Activated T-helper 2 cell treated with anti-CD3 and anti-CD28 coated beads, Interferon-gamma antibody, Interleukin-2, Interleukin-4, amounts not matched to agents 10 μg/mL and 5 μg/mL and 100 μg/mL, durations not matched to agents 14 hours and 24 hours and 36 hours (primary cell): Measurements from ENCODE around the gene HAUS8. TPM values are rescaled to one million over a fixed set of nuclear protein-coding genes. Genes with fewer than 3 reads are reported as not detected.
A peak's percentile ranks its signal among the peaks of the same experiment; 100 is the strongest.

Experiments
- DNase-seq: peaks from one replicate; pipeline ENCODE4 v3.0.0; 2021; ENCODE audit warnings: low spot score
- H3K27ac Mint-ChIP-seq: one replicate; pipeline ENCODE4 v1.8.0; 2021; ENCODE audit warnings: mixed read lengths
- H3K27me3 Mint-ChIP-seq: one replicate; pipeline ENCODE4 v1.8.0; 2021; ENCODE audit warnings: low read depth, mixed read lengths
- H3K36me3 Mint-ChIP-seq: one replicate; pipeline ENCODE4 v1.8.0; 2021; ENCODE audit warnings: low read depth, mixed read lengths
- H3K4me1 Mint-ChIP-seq: one replicate; pipeline ENCODE4 v1.8.0; 2021; ENCODE audit warnings: low read depth, mixed read lengths
- H3K4me3 Mint-ChIP-seq: one replicate; pipeline ENCODE4 v1.8.0; 2021; ENCODE audit warnings: low read depth, mild to moderate bottlenecking, moderate library complexity, mixed read lengths
- H3K9me3 Mint-ChIP-seq: one replicate; pipeline ENCODE4 v1.8.0; 2021; ENCODE audit warnings: mixed read lengths
- intact Hi-C: fragments of 100-400 bp; cut with micrococcal nuclease; formaldehyde crosslinking; loops from one replicate; pipeline ENCODE4 v1.15.1; 2023
- total RNA-seq: library from RNA; stranded (reverse); gene quantifications from 2 replicates; pipeline ENCODE4 v1.2.3, GENCODE V29; 2022

The HAUS8 gene
- total RNA-seq, result 27.8 and 28.8 TPM in 2 replicates

GRCh38 chr19:17075035-17075863 is at the start of gene HAUS8, which contains the start of gene MYO9B:
TSS of gene HAUS8 (minus strand) at chr19:17075452. CDS start at chr19:17075422, 30 bp downstream.
TSS of gene MYO9B (plus strand) at chr19:17075777. CDS start at chr19:17101718, 25,941 bp downstream.
- peaks cover 50% of the 10 kb centered on the region for H3K36me3 Mint-ChIP-seq
- peak within 1 kb of the TSS; percentile 97 for H3K27ac Mint-ChIP-seq
- peak; percentile 100 for DNase-seq
- peaks cover 52% of the 10 kb centered on the region for H3K4me1 Mint-ChIP-seq
- peak within 1 kb of the TSS; percentile 99 for H3K4me3 Mint-ChIP-seq
- H3K9me3 Mint-ChIP-seq, result no peaks in the 10 kb centered on the region
- H3K27me3 Mint-ChIP-seq, result no peaks in the 10 kb centered on the region
- intact Hi-C loops, result loop anchor here (1.0 kb wide), 2 partner anchors 50 to 447 kb away; partner anchors contain the start of gene MED26

GRCh38 chr19:17124025-17124424 is 48.8 kb upstream of the HAUS8 start:
- Mint-ChIP-seq H3K27ac (peak overlapping the region; percentile 99), H3K4me1 (peaks cover 35% of the 10 kb centered on the region), H3K27me3 (no peaks in the 10 kb centered on the region), H3K4me3 (no peak overlapping the region), H3K9me3 (no peaks in the 10 kb centered on the region), H3K36me3 (peaks cover 30% of the 10 kb centered on the region)
- intact Hi-C loops, result no loop called here
- no peak for DNase-seq

- Mint-ChIP-seq H3K27ac (no peak overlapping the region), H3K9me3 (no peaks in the 10 kb centered on the region), H3K36me3 (peaks cover 26% of the 10 kb centered on the region), H3K4me3 (no peak overlapping the region), H3K4me1 (peaks cover 35% of the 10 kb centered on the region), H3K27me3 (no peaks in the 10 kb centered on the region)
- DNase-seq, result no peak
- intact Hi-C loops, result no loop called here
These were observed 47.8 kb upstream of the HAUS8 start for GRCh38 chr19:17123041-17123440.

- peaks cover 32% of the 10 kb centered on the region for H3K4me1 Mint-ChIP-seq
- H3K9me3 Mint-ChIP-seq, result no peaks in the 10 kb centered on the region
- intact Hi-C loops, result no loop called here
- H3K27ac Mint-ChIP-seq, result peak overlapping the region; percentile 49
- H3K4me3 Mint-ChIP-seq, result no peak overlapping the region
- H3K36me3 Mint-ChIP-seq, result peaks cover 17% of the 10 kb centered on the region
- no peaks in the 10 kb centered on the region for H3K27me3 Mint-ChIP-seq
- no peak for DNase-seq
These were observed 46.6 kb upstream of the HAUS8 start for GRCh38 chr19:17121736-17122293.

GRCh38 chr19:17118957-17119356 is 43.7 kb upstream of the HAUS8 start:
- DNase-seq, result no peak
- H3K9me3 Mint-ChIP-seq, result no peaks in the 10 kb centered on the region
- no peak overlapping the region for H3K4me3 Mint-ChIP-seq
- H3K27me3 Mint-ChIP-seq, result no peaks in the 10 kb centered on the region
- peaks cover 12% of the 10 kb centered on the region for H3K4me1 Mint-ChIP-seq
- H3K27ac Mint-ChIP-seq, result no peak overlapping the region
- intact Hi-C loops, result no loop called here
- H3K36me3 Mint-ChIP-seq, result peaks cover 33% of the 10 kb centered on the region

GRCh38 chr19:17116996-17117702 is 41.9 kb upstream of the HAUS8 start:
- Mint-ChIP-seq H3K27ac (no peak overlapping the region), H3K9me3 (no peaks in the 10 kb centered on the region), H3K27me3 (no peaks in the 10 kb centered on the region), H3K4me3 (no peak overlapping the region), H3K36me3 (peaks cover 43% of the 10 kb centered on the region), H3K4me1 (peaks cover 10% of the 10 kb centered on the region)
- no peak for DNase-seq
- intact Hi-C loops, result no loop called here

- H3K9me3 Mint-ChIP-seq, result no peaks in the 10 kb centered on the region
- no peak for DNase-seq
- H3K27ac Mint-ChIP-seq, result no peak overlapping the region
- H3K27me3 Mint-ChIP-seq, result no peaks in the 10 kb centered on the region
- peaks cover 51% of the 10 kb centered on the region for H3K36me3 Mint-ChIP-seq
- no peak overlapping the region for H3K4me3 Mint-ChIP-seq
- H3K4me1 Mint-ChIP-seq, result peaks cover 16% of the 10 kb centered on the region
- intact Hi-C loops, result no loop called here
These were observed 39.2 kb upstream of the HAUS8 start for GRCh38 chr19:17114414-17114831.

- no peak for DNase-seq
- H3K4me1 Mint-ChIP-seq, result peaks cover 18% of the 10 kb centered on the region
- H3K36me3 Mint-ChIP-seq, result peaks cover 47% of the 10 kb centered on the region
- H3K9me3 Mint-ChIP-seq, result no peaks in the 10 kb centered on the region
- H3K27ac Mint-ChIP-seq, result no peak overlapping the region
- intact Hi-C loops, result no loop called here
- no peak overlapping the region for H3K4me3 Mint-ChIP-seq
- no peaks in the 10 kb centered on the region for H3K27me3 Mint-ChIP-seq
These were observed 38.0 kb upstream of the HAUS8 start for GRCh38 chr19:17113127-17113785.

- H3K36me3 Mint-ChIP-seq, result peaks cover 47% of the 10 kb centered on the region
- intact Hi-C loops, result no loop called here
These were observed 37.4 kb upstream of the HAUS8 start for GRCh38 chr19:17112700-17113099.

GRCh38 chr19:17112271-17112670 is 37.0 kb upstream of the HAUS8 start:
- peaks cover 51% of the 10 kb centered on the region for H3K36me3 Mint-ChIP-seq
- no peak for DNase-seq
- no peaks in the 10 kb centered on the region for H3K9me3 Mint-ChIP-seq
- no peak overlapping the region for H3K4me3 Mint-ChIP-seq
- H3K27me3 Mint-ChIP-seq, result no peaks in the 10 kb centered on the region
- intact Hi-C loops, result no loop called here
- H3K4me1 Mint-ChIP-seq, result peaks cover 21% of the 10 kb centered on the region
- H3K27ac Mint-ChIP-seq, result no peak overlapping the region

More at GRCh38 chr19:17112700-17113099, 37.4 kb upstream of the HAUS8 start:
- no peak overlapping the region for H3K27ac Mint-ChIP-seq
- H3K9me3 Mint-ChIP-seq, result no peaks in the 10 kb centered on the region
- H3K4me3 Mint-ChIP-seq, result no peak overlapping the region
- no peak for DNase-seq
- peaks cover 21% of the 10 kb centered on the region for H3K4me1 Mint-ChIP-seq
- no peaks in the 10 kb centered on the region for H3K27me3 Mint-ChIP-seq

- intact Hi-C loops, result no loop called here
- peaks cover 22% of the 10 kb centered on the region for H3K4me1 Mint-ChIP-seq
- H3K9me3 Mint-ChIP-seq, result no peaks in the 10 kb centered on the region
- H3K27me3 Mint-ChIP-seq, result no peaks in the 10 kb centered on the region
- H3K4me3 Mint-ChIP-seq, result no peak overlapping the region
- peaks cover 52% of the 10 kb centered on the region for H3K36me3 Mint-ChIP-seq
- no peak for DNase-seq
- H3K27ac Mint-ChIP-seq, result peak overlapping the region; percentile 18
These were observed 36.5 kb upstream of the HAUS8 start for GRCh38 chr19:17111766-17112165.

GRCh38 chr19:17110599-17110966 is 35.3 kb upstream of the HAUS8 start:
- Mint-ChIP-seq H3K4me3 (no peak overlapping the region), H3K27ac (no peak overlapping the region), H3K27me3 (no peaks in the 10 kb centered on the region), H3K9me3 (no peaks in the 10 kb centered on the region), H3K36me3 (peaks cover 55% of the 10 kb centered on the region), H3K4me1 (peaks cover 22% of the 10 kb centered on the region)
- no peak for DNase-seq
- intact Hi-C loops, result no loop called here
